B cell (primary cell): ENCODE measurements around the gene CHAF1B. TPM values are rescaled to one million over a fixed set of nuclear protein-coding genes. Genes with fewer than 3 reads are reported as not detected.

Source experiments
- ATAC-seq: fragments of 200-7000 bp; cut with Tn5 transposase; one replicate; pipeline ENCODE4 v1.10.0; 2021; ENCODE audit warnings: low read depth, mild to moderate bottlenecking, moderate number of reproducible peaks, moderate library complexity
- CTCF ChIA-PET: fragments of 350-600 bp; sonication (Branson Sonifier 250); formaldehyde crosslinking; loops from one replicate; lab custom pipeline; 2021; ENCODE audit warnings: antibody characterized with exemption, inconsistent platforms; lab: Charles Lee
- POLR2A ChIA-PET: fragments of 350-600 bp; sonication (Branson Sonifier 250); formaldehyde crosslinking; loops from one replicate; lab custom pipeline; 2021; ENCODE audit warnings: antibody characterized with exemption; lab: Charles Lee
- DNase-seq: peaks from one replicate; pipeline ENCODE4 v3.0.0; 2013
- H2AFZ ChIP-seq: 2 replicates; pipeline ENCODE4 v1.6.1; 2012; ENCODE audit warnings: mild to moderate bottlenecking, low read depth, low read length; ENCODE audit not compliant: insufficient read depth, poor library complexity, severe bottlenecking
- H3K27ac ChIP-seq, 2 donors: 1 replicate in 1 of 2; 2 replicates in 1 of 2; pipeline ENCODE4 v1.5.1; 2012 to 2013; ENCODE audit warnings: low read length in 2 of 2, mild to moderate bottlenecking in 2 of 2, moderate library complexity in 1 of 2
- H3K27me3 ChIP-seq, 4 experiments: fragments of 200-600 bp in 1 of 4; sonication (generic) in 1 of 4; replicated peaks in 1 of 4; 1 replicate in 2 of 4; 2 replicates in 2 of 4; pipeline versions ENCODE4 v1.6.1 to v1.7.0; 2013 to 2016; ENCODE audit warnings: low read length in 3 of 4, mild to moderate bottlenecking in 2 of 4, mixed read lengths in 1 of 4, moderate library complexity in 1 of 4; ENCODE audit not compliant: insufficient read depth in 4 of 4, control insufficient read depth in 3 of 4; ENCODE audit errors: control extremely low read depth in 1 of 4
- H3K36me3 ChIP-seq, 2 experiments: replicated peaks in 1 of 2; 1 replicate in 1 of 2; 2 replicates in 1 of 2; pipeline versions ENCODE4 v1.6.1 to v1.7.1; 2013; ENCODE audit warnings: low read length in 1 of 2; ENCODE audit not compliant: insufficient read depth in 2 of 2, control insufficient read depth in 1 of 2; ENCODE audit errors: control extremely low read depth in 1 of 2, extremely low read depth in 1 of 2
- H3K4me1 ChIP-seq, 2 donors: fragments of 200-600 bp in 1 of 2; sonication (generic) in 1 of 2; 1 replicate in 1 of 2; 2 replicates in 1 of 2; pipeline versions ENCODE4 v1.5.1 to v1.6.1; 2013 to 2017; ENCODE audit warnings: low read length in 2 of 2; ENCODE audit not compliant: control insufficient read depth in 2 of 2, insufficient read depth in 2 of 2
- H3K4me2 ChIP-seq: replicated peaks from 2 replicates; pipeline ENCODE3; 2012; ENCODE audit warnings: mild to moderate bottlenecking, low read depth, low read length; ENCODE audit not compliant: poor library complexity, severe bottlenecking
- H3K4me3 ChIP-seq, 5 experiments: fragments of 200-600 bp in 1 of 5; sonication (generic) in 1 of 5; 1 replicate in 3 of 5; 2 replicates in 2 of 5; pipeline versions ENCODE4 v1.5.1 to v1.7.0; 2011 to 2016; ENCODE audit warnings: low read length in 4 of 5, mild to moderate bottlenecking in 4 of 5, low read depth in 2 of 5, control low read depth in 1 of 5, moderate library complexity in 1 of 5; ENCODE audit not compliant: insufficient read depth in 1 of 5; ENCODE audit errors: control extremely low read depth in 1 of 5, extremely low read depth in 1 of 5
- H3K79me2 ChIP-seq: fragments of 200-600 bp; sonication (generic); one replicate; pipeline ENCODE4 v1.6.0; 2016; ENCODE audit warnings: low read length; ENCODE audit not compliant: control insufficient read depth, insufficient read depth
- H3K9ac ChIP-seq: fragments of 200-600 bp; sonication (generic); 2 replicates; pipeline ENCODE4 v1.6.1; 2017; ENCODE audit warnings: mild to moderate bottlenecking, low read length, moderate library complexity
- H3K9me3 ChIP-seq, 3 donors: one replicate each; pipeline versions ENCODE4 v1.6.1 to v1.7.1; 2013; ENCODE audit warnings: low read length in 2 of 3; ENCODE audit not compliant: control insufficient read depth in 2 of 3, insufficient read depth in 1 of 3; ENCODE audit errors: control extremely low read depth in 1 of 3
- H4K20me1 ChIP-seq: 2 replicates; pipeline ENCODE4 v1.6.0; 2012; ENCODE audit warnings: mild to moderate bottlenecking, low read length; ENCODE audit not compliant: insufficient read depth, control insufficient read depth, poor library complexity, severe bottlenecking
- H3K27ac Mint-ChIP-seq: one replicate; pipeline ENCODE4 v1.8.0; 2021; ENCODE audit warnings: mixed read lengths
- H3K27me3 Mint-ChIP-seq: one replicate; pipeline ENCODE4 v1.8.0; 2021; ENCODE audit warnings: mixed read lengths
- H3K4me1 Mint-ChIP-seq: one replicate; pipeline ENCODE4 v1.8.0; 2021; ENCODE audit warnings: mixed read lengths
- H3K4me3 Mint-ChIP-seq: one replicate; pipeline ENCODE4 v1.8.0; 2021; ENCODE audit warnings: mixed read lengths
- H3K9me3 Mint-ChIP-seq: one replicate; pipeline ENCODE4 v1.8.0; 2022; ENCODE audit warnings: mixed read lengths; ENCODE audit not compliant: insufficient read depth
- CTCF ChIP-seq: fragments of 200-600 bp; IDR thresholded peaks from one replicate; pipeline ENCODE4 v1.8.0; 2022; ENCODE audit warnings: antibody characterized with exemption, mild to moderate bottlenecking
- EZH2 ChIP-seq: IDR thresholded peaks from 2 replicates; pipeline ENCODE4 v1.6.1; 2012; ENCODE audit warnings: borderline replicate concordance, low read depth, mild to moderate bottlenecking, moderate library complexity, low read length; ENCODE audit not compliant: insufficient read depth, poor library complexity, severe bottlenecking
- WGBS: methylation state at CpG from one replicate; pipeline ENCODE4 v1.1.5; 2013; ENCODE audit warnings: missing lambda C conversion rate; ENCODE audit not compliant: insufficient coverage; 5-methylcytosine and 5-hydroxymethylcytosine counted together
- intact Hi-C: fragments of 100-400 bp; cut with micrococcal nuclease; formaldehyde crosslinking; loops from one replicate; pipeline ENCODE4 v1.10.0; 2022
- polyA plus RNA-seq: library from polyadenylated mRNA; depleted of rRNA; stranded (reverse); fragments of >200 nt; gene quantifications from 2 replicates; pipeline ENCODE4 v1.2.3, GENCODE V29; 2012
- total RNA-seq, 2 donors: library from RNA; stranded (reverse); fragments of 120-200 nt in 1 of 2; gene quantifications; 1 replicate in 1 of 2; 2 replicates in 1 of 2; pipeline versions ENCODE4 v1.2.3 to v1.2.4, GENCODE V29; 2013 to 2022

The CHAF1B gene
- total and polyA plus RNA-seq, 2 donors (not counting 1 experiment from before 2014, with no cell fraction given): 1.1 to 1.9 TPM

GRCh38 chr21:36350282-36350910 is 34.8 kb upstream of the CHAF1B start:
- no peaks in the 10 kb centered on the region for H3K9me3 ChIP-seq
- no peak for ATAC-seq
- no peak overlapping the region for H3K4me3 ChIP-seq
- H3K4me1 Mint-ChIP-seq: no peaks in the 10 kb centered on the region
- no peak overlapping the region for H3K4me3 Mint-ChIP-seq
- H3K36me3 ChIP-seq: peaks cover 20 to 81% of the 10 kb centered on the region in 2 experiments
- H3K9ac ChIP-seq: no peak overlapping the region
- H3K79me2 ChIP-seq: peaks cover 39% of the 10 kb centered on the region
- ChIA-PET CTCF (no interaction called here), POLR2A (interaction anchor here (0.9 kb wide), 1 partner anchor 207 kb away, joined by 3 read pairs; no protein-coding TSS in a partner anchor)
- 100% methylated on average over 3 of the region's 11 CpGs for WGBS
- no peak overlapping the region for H3K27ac ChIP-seq
- no peak overlapping the region for H3K4me2 ChIP-seq
- H3K27me3 ChIP-seq: no peaks in the 10 kb centered on the region
- no peaks in the 10 kb centered on the region for H3K9me3 Mint-ChIP-seq
- no peak overlapping the region for H3K27ac Mint-ChIP-seq
- intact Hi-C loops: no loop called here
- no peaks in the 10 kb centered on the region for H3K4me1 ChIP-seq
- H4K20me1 ChIP-seq: peaks cover 58% of the 10 kb centered on the region
- no peak overlapping the region for H2AFZ ChIP-seq
- no peaks in the 10 kb centered on the region for H3K27me3 Mint-ChIP-seq
- DNase-seq: no peak
- TF ChIP-seq EZH2: no peak
- no peak for TF ChIP-seq CTCF

GRCh38 chr21:36354918-36355680 is 30.1 kb upstream of the CHAF1B start:
- ATAC-seq: no peak

More at GRCh38 chr21:36354918-36355680, 30.1 kb upstream of the CHAF1B start:
- ChIA-PET POLR2A (interaction anchor here (0.7 kb wide), 1 partner anchor 1467 kb away, joined by 4 read pairs; no protein-coding TSS in a partner anchor), CTCF (interaction anchor here (0.6 to 1.3 kb wide), 2 partner anchors 96 to 202 kb away, joined by 3 read pairs; no protein-coding TSS in a partner anchor)
- H3K4me2 ChIP-seq: no peak overlapping the region
- TF ChIP-seq EZH2: no peak
- TF ChIP-seq CTCF: no peak
- H4K20me1 ChIP-seq: peaks cover 51% of the 10 kb centered on the region
- no peaks in the 10 kb centered on the region for H3K27me3 Mint-ChIP-seq
- no peak overlapping the region for H3K9ac ChIP-seq
- intact Hi-C loops: no loop called here
- no peak overlapping the region for H3K27ac ChIP-seq
- no peak overlapping the region for H3K4me3 Mint-ChIP-seq
- H3K36me3 ChIP-seq: peaks cover 24 to 78% of the 10 kb centered on the region in 2 experiments
- H3K9me3 Mint-ChIP-seq: no peaks in the 10 kb centered on the region
- DNase-seq: no peak
- no peak overlapping the region for H2AFZ ChIP-seq
- H3K79me2 ChIP-seq: peaks cover 27% of the 10 kb centered on the region
- no peak overlapping the region for H3K4me3 ChIP-seq
- H3K27ac Mint-ChIP-seq: no peak overlapping the region
- 100% methylated on average over 1 of the region's 5 CpGs for WGBS
- H3K4me1 Mint-ChIP-seq: no peaks in the 10 kb centered on the region
- no peaks in the 10 kb centered on the region for H3K4me1 ChIP-seq
- H3K27me3 ChIP-seq: no peaks in the 10 kb centered on the region
- no peaks in the 10 kb centered on the region for H3K9me3 ChIP-seq
